VCaP (cell line): ENCODE results near the gene EPHB2.

Source experiments
- H3K27ac ChIP-seq: fragments of 450-650 bp; 2 replicates; pipeline ENCODE4 v1.5.1; 2017
- TF ChIP-seq, protein P1 (sequence below): fragments of 450-650 bp; conservative IDR thresholded peaks from 2 replicates; pipeline ENCODE4 v1.5.1; 2017; ENCODE audit warnings: mild to moderate bottlenecking, moderate library complexity

EPHB2 gene

DNA sequence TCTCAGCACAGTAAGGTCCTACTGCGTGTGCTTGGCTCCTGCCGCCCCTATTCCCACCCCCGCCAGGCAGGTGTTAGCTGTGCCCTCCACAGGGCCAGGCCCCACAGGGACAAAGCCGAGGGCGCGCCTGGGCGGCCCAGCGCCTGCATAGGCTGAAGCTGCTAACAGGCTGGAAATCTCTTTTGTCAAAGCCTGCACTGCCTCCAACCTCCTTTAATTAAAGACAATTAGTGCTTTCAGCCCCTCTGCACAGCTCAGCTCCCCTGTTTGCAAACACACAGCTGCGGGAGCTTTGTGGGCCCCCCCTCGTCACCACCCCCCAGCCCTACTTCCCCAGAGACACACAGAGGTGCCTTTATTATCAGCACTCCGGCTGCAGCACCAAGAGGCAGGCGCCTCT, 95.9 kb downstream of the EPHB2 start:
- TF ChIP-seq, protein P1, sequence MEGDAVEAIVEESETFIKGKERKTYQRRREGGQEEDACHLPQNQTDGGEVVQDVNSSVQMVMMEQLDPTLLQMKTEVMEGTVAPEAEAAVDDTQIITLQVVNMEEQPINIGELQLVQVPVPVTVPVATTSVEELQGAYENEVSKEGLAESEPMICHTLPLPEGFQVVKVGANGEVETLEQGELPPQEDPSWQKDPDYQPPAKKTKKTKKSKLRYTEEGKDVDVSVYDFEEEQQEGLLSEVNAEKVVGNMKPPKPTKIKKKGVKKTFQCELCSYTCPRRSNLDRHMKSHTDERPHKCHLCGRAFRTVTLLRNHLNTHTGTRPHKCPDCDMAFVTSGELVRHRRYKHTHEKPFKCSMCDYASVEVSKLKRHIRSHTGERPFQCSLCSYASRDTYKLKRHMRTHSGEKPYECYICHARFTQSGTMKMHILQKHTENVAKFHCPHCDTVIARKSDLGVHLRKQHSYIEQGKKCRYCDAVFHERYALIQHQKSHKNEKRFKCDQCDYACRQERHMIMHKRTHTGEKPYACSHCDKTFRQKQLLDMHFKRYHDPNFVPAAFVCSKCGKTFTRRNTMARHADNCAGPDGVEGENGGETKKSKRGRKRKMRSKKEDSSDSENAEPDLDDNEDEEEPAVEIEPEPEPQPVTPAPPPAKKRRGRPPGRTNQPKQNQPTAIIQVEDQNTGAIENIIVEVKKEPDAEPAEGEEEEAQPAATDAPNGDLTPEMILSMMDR: no peak
- no peak overlapping the region for H3K27ac ChIP-seq

DNA sequence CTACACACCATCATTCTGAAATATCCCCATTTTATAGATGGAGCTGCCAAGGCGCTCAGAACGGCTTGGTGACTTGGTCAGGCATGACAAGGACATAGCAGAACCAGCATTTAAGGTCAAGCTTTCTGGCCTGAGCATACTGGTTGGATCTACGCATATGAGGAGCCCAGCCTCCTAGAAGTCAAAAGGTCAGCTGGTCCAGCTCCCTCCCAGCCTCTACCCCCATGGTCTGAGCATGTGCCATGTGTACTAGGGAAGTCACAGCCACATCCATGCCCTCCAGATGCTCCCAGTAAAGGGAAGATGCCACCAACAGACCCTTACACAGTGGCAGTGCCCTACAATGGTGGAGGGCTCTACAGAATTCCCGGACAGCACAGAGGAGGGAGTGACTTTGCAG, 96.7 kb downstream of the EPHB2 start:
- TF ChIP-seq, protein P1: no peak
- H3K27ac ChIP-seq: no peak overlapping the region

DNA sequence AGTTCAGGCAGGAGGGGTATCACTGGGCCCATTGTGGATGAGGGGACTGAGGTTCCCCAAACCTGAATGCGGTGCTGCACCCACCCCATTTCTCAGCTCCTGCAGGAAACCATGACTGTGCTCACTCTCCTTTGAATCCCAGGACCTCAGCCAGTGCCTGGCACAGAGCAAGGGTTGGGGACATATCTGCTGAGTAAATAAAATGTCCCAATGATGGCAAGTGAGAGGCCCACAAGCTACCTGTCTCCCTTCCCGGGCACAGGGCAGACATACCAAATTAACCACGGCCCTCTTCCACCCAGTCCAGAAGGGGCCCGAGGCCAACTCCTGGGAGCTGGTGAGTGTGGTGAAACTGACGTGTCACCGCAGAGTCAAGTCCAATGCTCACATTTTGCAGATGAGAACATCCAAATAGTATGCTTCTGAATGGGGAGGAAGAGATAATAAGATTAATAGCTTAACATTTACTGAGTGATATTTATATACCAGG, 97.6 kb downstream of the EPHB2 start:
- no peak overlapping the region for H3K27ac ChIP-seq
- TF ChIP-seq, protein P1: no peak

DNA sequence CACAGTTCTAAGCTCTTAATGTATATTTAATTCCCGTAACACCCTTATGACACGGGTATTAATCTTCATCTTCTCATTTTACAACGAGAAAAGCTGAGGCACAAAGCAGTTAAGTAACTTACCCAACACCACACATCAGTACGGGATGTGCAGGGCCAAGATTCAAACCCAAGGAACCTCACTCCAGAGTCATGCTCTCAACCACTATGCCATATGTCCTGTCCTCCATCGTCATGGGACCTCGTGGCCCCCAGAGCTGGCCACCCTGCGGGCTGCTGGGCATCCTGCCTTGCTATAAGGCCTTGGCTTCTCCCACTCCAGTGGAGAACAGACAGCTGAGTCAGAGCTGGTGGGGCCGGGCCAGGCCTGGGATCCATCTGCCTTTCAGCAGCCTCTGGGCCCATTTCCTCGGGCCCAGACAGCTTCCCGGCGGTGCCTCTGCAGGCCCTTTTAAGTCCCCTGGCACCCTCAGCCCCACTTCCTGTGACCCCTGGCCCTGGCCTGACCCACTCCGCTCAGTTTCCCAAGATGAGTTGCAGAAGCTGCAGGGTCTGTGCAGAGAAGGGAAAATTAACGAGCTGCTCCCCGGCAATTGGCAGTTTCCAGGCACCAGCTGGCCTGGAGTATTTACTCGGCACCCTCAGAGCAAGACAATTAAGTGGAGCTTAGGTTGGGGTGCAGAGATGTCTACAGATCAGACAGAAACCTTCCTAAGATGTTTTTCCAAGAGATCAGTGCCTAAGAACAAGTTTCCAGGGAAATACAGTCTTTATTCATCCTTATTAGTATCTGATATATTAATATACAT, 98.2 kb downstream of the EPHB2 start:
- no peak overlapping the region for H3K27ac ChIP-seq
- TF ChIP-seq, protein P1: no peak

DNA sequence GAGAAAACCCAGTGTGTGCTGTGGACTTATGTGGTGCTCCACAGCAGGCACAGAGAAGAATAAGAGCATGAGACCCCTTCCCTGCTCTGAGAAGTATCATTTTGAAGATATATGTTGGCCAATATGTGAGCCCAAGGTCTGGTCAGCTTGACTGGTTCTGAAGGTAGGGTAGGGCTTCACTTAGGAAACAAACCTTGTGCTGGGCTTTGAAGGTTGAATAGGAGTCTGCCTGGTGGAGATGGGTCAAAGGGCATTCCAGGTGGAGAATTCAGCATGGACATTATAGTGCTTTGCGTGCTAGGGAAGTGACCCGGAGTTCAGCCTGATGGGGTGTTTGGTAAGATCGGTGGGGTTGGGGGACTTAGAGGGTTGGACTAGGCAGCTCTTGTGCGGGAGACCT, 99.1 kb downstream of the EPHB2 start:
- H3K27ac ChIP-seq: no peak overlapping the region
- TF ChIP-seq, protein P1: no peak

DNA sequence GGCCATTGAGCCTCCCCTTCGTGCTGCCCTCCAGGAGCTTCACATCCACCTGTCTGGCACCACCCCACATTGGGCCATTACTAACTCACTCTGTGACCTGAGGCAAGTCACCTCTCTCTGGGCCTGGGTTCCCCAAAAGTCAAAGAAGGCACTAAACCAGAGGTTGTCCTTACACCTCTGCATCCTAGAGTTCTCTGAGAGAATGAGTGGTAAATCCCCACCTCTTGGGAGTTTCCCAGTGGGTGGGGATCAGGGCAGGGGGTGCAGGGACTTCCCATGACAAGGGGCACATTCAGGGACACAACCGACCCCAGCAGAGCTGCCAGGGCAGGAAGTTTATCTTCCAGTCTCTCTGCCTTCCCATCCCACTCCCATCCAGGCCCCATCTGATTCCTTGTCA, 99.7 kb downstream of the EPHB2 start:
- TF ChIP-seq, protein P1: no peak
- no peak overlapping the region for H3K27ac ChIP-seq

DNA sequence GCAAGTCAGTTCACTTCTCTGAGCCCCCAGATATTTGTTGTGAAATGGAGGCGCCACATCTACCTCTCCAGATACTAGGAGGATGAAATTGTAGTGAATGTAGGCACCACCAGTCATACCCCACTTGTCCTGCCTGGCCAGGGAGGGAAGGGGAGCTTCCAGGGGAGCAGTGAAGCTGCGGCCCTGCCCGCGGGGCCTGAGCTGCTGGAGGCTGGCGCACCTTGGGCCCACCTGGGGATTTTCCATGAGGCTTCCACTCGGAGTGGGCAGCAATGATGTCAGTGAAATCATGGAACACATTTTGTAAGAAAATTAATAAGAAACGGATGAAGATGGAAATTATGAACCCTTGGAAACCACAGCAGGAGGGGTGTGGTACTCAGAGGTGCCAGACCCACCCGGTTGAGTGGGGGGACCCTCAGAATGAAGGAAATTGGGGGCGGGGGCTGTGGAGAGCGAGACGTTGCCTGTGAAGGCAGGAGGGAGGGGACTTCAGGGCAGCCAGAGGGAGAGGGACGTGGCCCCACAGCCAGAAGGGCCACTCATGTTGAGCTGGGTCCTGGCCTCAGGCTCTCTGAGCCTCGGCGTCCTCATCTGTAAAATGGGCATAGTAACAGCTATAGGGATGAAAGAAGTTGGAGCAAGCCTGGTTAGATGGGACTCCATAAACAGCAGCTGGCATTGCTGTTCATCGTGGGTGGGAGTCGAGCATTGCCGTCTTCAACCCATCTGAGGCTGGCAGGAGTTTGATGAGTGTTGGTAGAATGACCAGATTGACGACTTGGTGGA, 101.6 kb downstream of the EPHB2 start:
- TF ChIP-seq, protein P1: no peak
- no peak overlapping the region for H3K27ac ChIP-seq
